Muscle layer of duodenum (tissue), 2 donors: ENCODE results near the gene HLA-DMA.
A peak's percentile ranks its signal among the peaks of the same experiment; 100 is the strongest.

Experiments used
- H3K27ac ChIP-seq: one replicate; pipeline ENCODE4 v1.7.0; 2013; ENCODE audit warnings: mild to moderate bottlenecking, low read length
- H3K27me3 ChIP-seq: one replicate; pipeline ENCODE4 v1.7.0; 2013; ENCODE audit warnings: low read depth, mild to moderate bottlenecking, control low read depth, low read length
- H3K36me3 ChIP-seq, 2 donors: one replicate each; pipeline ENCODE4 v1.7.0; 2013; ENCODE audit warnings: low read length in 2 of 2, control low read depth in 1 of 2, mild to moderate bottlenecking in 1 of 2; ENCODE audit not compliant: insufficient read depth in 2 of 2, control insufficient read depth in 1 of 2
- H3K4me1 ChIP-seq, 2 donors: one replicate each; pipeline ENCODE4 v1.7.0; 2013; ENCODE audit warnings: low read length in 2 of 2, mild to moderate bottlenecking in 2 of 2, control low read depth in 1 of 2, moderate library complexity in 1 of 2; ENCODE audit not compliant: insufficient read depth in 2 of 2, control insufficient read depth in 1 of 2
- H3K4me3 ChIP-seq, 2 donors: one replicate each; pipeline ENCODE4 v1.7.0; 2013; ENCODE audit warnings: low read length in 2 of 2, low read depth in 1 of 2, mild to moderate bottlenecking in 1 of 2
- H3K9me3 ChIP-seq, 2 donors: one replicate each; pipeline ENCODE4 v1.7.0; 2013; ENCODE audit warnings: low read length in 2 of 2, control low read depth in 1 of 2, mild to moderate bottlenecking in 1 of 2; ENCODE audit not compliant: control insufficient read depth in 1 of 2
- donor health status: healthy.

HLA-DMA gene

GRCh38 chr6:32982702-32983492 lies 30.0 kb upstream of the HLA-DMA start:
- H3K9me3 ChIP-seq = no peaks in the 10 kb centered on the region
- peaks cover 14 to 29% of the 10 kb centered on the region in 2 donors for H3K4me1 ChIP-seq
- H3K36me3 ChIP-seq = peaks cover 36 to 37% of the 10 kb centered on the region in 2 donors
- peak overlapping the region; percentile 7 for H3K27ac ChIP-seq
- no peak overlapping the region for H3K4me3 ChIP-seq
- no peaks in the 10 kb centered on the region for H3K27me3 ChIP-seq

- H3K27ac ChIP-seq = no peak overlapping the region
- H3K4me3 ChIP-seq = no peak overlapping the region
- peaks cover 43 to 44% of the 10 kb centered on the region in 2 donors for H3K36me3 ChIP-seq
- no peaks in the 10 kb centered on the region for H3K27me3 ChIP-seq
- H3K9me3 ChIP-seq = no peaks in the 10 kb centered on the region
- peaks cover 17 to 36% of the 10 kb centered on the region in 2 donors for H3K4me1 ChIP-seq
These were observed 29.3 kb upstream of the HLA-DMA start for GRCh38 chr6:32982084-32982701.

- peaks cover 33 to 53% of the 10 kb centered on the region in 2 donors for H3K4me1 ChIP-seq
- no peak overlapping the region for H3K4me3 ChIP-seq
- H3K36me3 ChIP-seq = peaks cover 60 to 61% of the 10 kb centered on the region in 2 donors
These were observed 27.7 kb upstream of the HLA-DMA start for GRCh38 chr6:32980488-32981038.

GRCh38 chr6:32979720-32980487 lies 27.0 kb upstream of the HLA-DMA start:
- H3K4me1 ChIP-seq = peaks cover 39 to 59% of the 10 kb centered on the region in 2 donors
- H3K27me3 ChIP-seq = no peaks in the 10 kb centered on the region
- H3K27ac ChIP-seq = no peak overlapping the region

More at GRCh38 chr6:32980488-32981038, 27.7 kb upstream of the HLA-DMA start:
- Histone ChIP-seq H3K9me3 (no peaks in the 10 kb centered on the region), H3K27ac (no peak overlapping the region), H3K27me3 (no peaks in the 10 kb centered on the region)

GRCh38 chr6:32977953-32978324 lies 25.0 kb upstream of the HLA-DMA start:
- H3K9me3 ChIP-seq = no peaks in the 10 kb centered on the region
- H3K4me1 ChIP-seq = peaks cover 31 to 69% of the 10 kb centered on the region in 2 donors
- H3K27ac ChIP-seq = no peak overlapping the region
- no peak overlapping the region for H3K4me3 ChIP-seq
- H3K36me3 ChIP-seq = peaks cover 72 to 79% of the 10 kb centered on the region in 2 donors
- H3K27me3 ChIP-seq = no peaks in the 10 kb centered on the region

More at GRCh38 chr6:32979720-32980487, 27.0 kb upstream of the HLA-DMA start:
- H3K9me3 ChIP-seq = no peaks in the 10 kb centered on the region
- peaks cover 65 to 66% of the 10 kb centered on the region in 2 donors for H3K36me3 ChIP-seq
- no peak overlapping the region for H3K4me3 ChIP-seq

- no peaks in the 10 kb centered on the region for H3K27me3 ChIP-seq
- no peak overlapping the region for H3K4me3 ChIP-seq
- peaks cover 72 to 79% of the 10 kb centered on the region in 2 donors for H3K36me3 ChIP-seq
- H3K9me3 ChIP-seq = no peaks in the 10 kb centered on the region
- H3K27ac ChIP-seq = no peak overlapping the region
- peaks cover 26 to 69% of the 10 kb centered on the region in 2 donors for H3K4me1 ChIP-seq
These were observed 24.5 kb upstream of the HLA-DMA start for GRCh38 chr6:32977272-32977952.

GRCh38 chr6:32976334-32977069 lies 23.6 kb upstream of the HLA-DMA start:
- H3K36me3 ChIP-seq = peaks cover 72 to 78% of the 10 kb centered on the region in 2 donors
- no peaks in the 10 kb centered on the region for H3K27me3 ChIP-seq
- H3K4me1 ChIP-seq = peaks cover 25 to 63% of the 10 kb centered on the region in 2 donors
- no peak overlapping the region for H3K27ac ChIP-seq
- no peaks in the 10 kb centered on the region for H3K9me3 ChIP-seq
- peak overlapping the region in 1 of 2 donors; percentile 93 for H3K4me3 ChIP-seq

GRCh38 chr6:32975886-32976285 lies 23.0 kb upstream of the HLA-DMA start:
- Histone ChIP-seq H3K9me3 (no peaks in the 10 kb centered on the region), H3K4me1 (peaks cover 25 to 59% of the 10 kb centered on the region in 2 donors), H3K4me3 (peak overlapping the region; percentile 93 to 95), H3K36me3 (peaks cover 66 to 78% of the 10 kb centered on the region in 2 donors), H3K27ac (no peak overlapping the region), H3K27me3 (no peaks in the 10 kb centered on the region)

- Histone ChIP-seq H3K27ac (peak overlapping the region; percentile 72), H3K27me3 (no peaks in the 10 kb centered on the region), H3K36me3 (peaks cover 54 to 75% of the 10 kb centered on the region in 2 donors), H3K4me1 (peaks cover 25 to 51% of the 10 kb centered on the region in 2 donors), H3K4me3 (peak overlapping the region; percentile 93 to 95), H3K9me3 (no peaks in the 10 kb centered on the region)
These were observed 21.8 kb upstream of the HLA-DMA start for GRCh38 chr6:32974541-32975308.

GRCh38 chr6:32974016-32974333 lies 21.1 kb upstream of the HLA-DMA start:
- Histone ChIP-seq H3K27ac (peak overlapping the region; percentile 72), H3K4me1 (peaks cover 25 to 48% of the 10 kb centered on the region in 2 donors), H3K27me3 (no peaks in the 10 kb centered on the region), H3K9me3 (no peaks in the 10 kb centered on the region), H3K4me3 (peak overlapping the region; percentile 93 to 95), H3K36me3 (peaks cover 47 to 74% of the 10 kb centered on the region in 2 donors)
